MM.1S (cell line): Measurements from ENCODE around the gene PSG7.
"Not testable (repeated sequence)": the region's sequence is repeated elsewhere in the genome, so short reads cannot be mapped to it uniquely, and the experiment has no call there.

Experiments
- DNase-seq: peaks from one replicate; pipeline ENCODE4 v3.0.0-alpha.2; 2015
- H2AFZ ChIP-seq: fragments of 300-600 bp; sonication (generic); 2 replicates; pipeline ENCODE4 v1.6.0; 2016; ENCODE audit warnings: antibody characterized with exemption, low read length
- H3F3A ChIP-seq: fragments of 300-600 bp; sonication (generic); 2 replicates; pipeline ENCODE4 v1.6.1; 2016; ENCODE audit warnings: mild to moderate bottlenecking, antibody characterized with exemption, low read length, moderate library complexity, mixed read lengths; ENCODE audit not compliant: insufficient read depth
- H3K27ac ChIP-seq: fragments of 300-600 bp; sonication (generic); 2 replicates; pipeline ENCODE4 v1.5.1; 2016; ENCODE audit warnings: mild to moderate bottlenecking, low read length
- H3K27me3 ChIP-seq: fragments of 300-600 bp; sonication (generic); replicated peaks from 2 replicates; pipeline ENCODE4 v1.6.0; 2016; ENCODE audit warnings: low read length; ENCODE audit not compliant: insufficient read depth
- H3K36me3 ChIP-seq: fragments of 300-600 bp; sonication (generic); replicated peaks from 2 replicates; pipeline ENCODE4 v1.6.1; 2016; ENCODE audit warnings: mild to moderate bottlenecking, low read length, mixed read lengths; ENCODE audit not compliant: insufficient read depth
- H3K4me1 ChIP-seq: fragments of 300-600 bp; sonication (generic); 2 replicates; pipeline ENCODE4 v1.6.1; 2016; ENCODE audit warnings: low read length, mixed read lengths
- H3K4me2 ChIP-seq: fragments of 300-600 bp; sonication (generic); 2 replicates; pipeline ENCODE4 v1.6.0; 2016; ENCODE audit warnings: low read depth, low read length
- H3K4me3 ChIP-seq: fragments of 300-600 bp; sonication (generic); 2 replicates; pipeline ENCODE4 v1.5.1; 2016; ENCODE audit warnings: low read length, mixed read lengths
- H3K79me2 ChIP-seq: fragments of 300-600 bp; sonication (generic); 2 replicates; pipeline ENCODE4 v1.6.1; 2016; ENCODE audit warnings: mixed run types, low read length, mixed read lengths
- H3K9ac ChIP-seq: fragments of 300-600 bp; sonication (generic); 2 replicates; pipeline ENCODE4 v1.6.1; 2016; ENCODE audit warnings: low read length, mixed read lengths
- H3K9me2 ChIP-seq: fragments of 300-600 bp; sonication (generic); replicated peaks from 2 replicates; pipeline ENCODE4 v1.6.1; 2016; ENCODE audit warnings: mild to moderate bottlenecking, low read length, mixed read lengths; ENCODE audit not compliant: insufficient read depth
- H3K9me3 ChIP-seq: fragments of 300-600 bp; sonication (generic); replicated peaks from 2 replicates; pipeline ENCODE4 v1.6.1; 2016; ENCODE audit warnings: mild to moderate bottlenecking, low read length, mixed read lengths; ENCODE audit not compliant: insufficient read depth
- H4K20me1 ChIP-seq: fragments of 300-600 bp; sonication (generic); 2 replicates; pipeline ENCODE4 v1.6.1; 2016; ENCODE audit warnings: mild to moderate bottlenecking, low read length, moderate library complexity, mixed read lengths; ENCODE audit not compliant: insufficient read depth
- CTCF ChIP-seq: fragments of 300-600 bp; sonication (generic); IDR thresholded peaks from 2 replicates; pipeline ENCODE4 v1.5.1; 2016; ENCODE audit warnings: antibody characterized with exemption, low read length, mixed read lengths
- EZH2 ChIP-seq: fragments of 300-600 bp; sonication (generic); optimal IDR thresholded peaks from 2 replicates; pipeline ENCODE3; 2017; ENCODE audit warnings: low read depth, mild to moderate bottlenecking, antibody characterized with exemption, low read length, mixed read lengths
- EZH2phosphoT487 ChIP-seq: fragments of 300-600 bp; sonication (generic); IDR thresholded peaks from 2 replicates; pipeline ENCODE4 v1.6.1; 2018; ENCODE audit warnings: antibody characterized with exemption, low read length

PSG7 gene

GRCh38 chr19:42937107-42937506 lies at the start of gene PSG7:
Gene PSG7 (minus strand): TSS chr19:42937207. CDS start chr19:42937076, 131 bp downstream.
- H3K9ac ChIP-seq, H3K4me2 ChIP-seq, H3K79me2 ChIP-seq, H3K4me3 ChIP-seq, H3F3A ChIP-seq, H3K27me3 ChIP-seq, DNase-seq, H3K9me2 ChIP-seq, H3K9me3 ChIP-seq, H3K36me3 ChIP-seq, H3K27ac ChIP-seq, H2AFZ ChIP-seq, H3K4me1 ChIP-seq, H4K20me1 ChIP-seq: not testable (repeated sequence)

GRCh38 chr19:42985588-42985987 lies 48.6 kb upstream of the PSG7 start:
- Histone ChIP-seq H3K79me2 (no peaks in the 10 kb centered on the region), H3K4me2 (no peak overlapping the region), H3K27me3 (no peaks in the 10 kb centered on the region), H3K27ac (no peak overlapping the region), H4K20me1 (no peaks in the 10 kb centered on the region), H3K9me3 (no peaks in the 10 kb centered on the region), H3K4me1 (no peaks in the 10 kb centered on the region), H3K4me3 (no peak overlapping the region), H3F3A (no peaks in the 10 kb centered on the region), H3K9me2 (no peaks in the 10 kb centered on the region), H3K9ac (no peak overlapping the region), H2AFZ (no peak overlapping the region), H3K36me3 (no peaks in the 10 kb centered on the region)
- TF ChIP-seq EZH2 = no peak
- DNase-seq = no peak

GRCh38 chr19:42982111-42982510 lies 45.1 kb upstream of the PSG7 start:
- not testable (repeated sequence) for H3K27me3 ChIP-seq, H3K4me3 ChIP-seq, DNase-seq, H3K4me1 ChIP-seq, H3K27ac ChIP-seq, H3F3A ChIP-seq, H3K4me2 ChIP-seq, H4K20me1 ChIP-seq, H3K9me2 ChIP-seq, H3K79me2 ChIP-seq, H2AFZ ChIP-seq, H3K9me3 ChIP-seq, H3K9ac ChIP-seq, H3K36me3 ChIP-seq

- not testable (repeated sequence) for H3K9me3 ChIP-seq
These were observed 34.4 kb upstream of the PSG7 start for GRCh38 chr19:42971451-42971850.

GRCh38 chr19:42965176-42965575 lies 28.2 kb upstream of the PSG7 start:
- H3K36me3 ChIP-seq = no peaks in the 10 kb centered on the region
- no peaks in the 10 kb centered on the region for H3K9me2 ChIP-seq
- no peaks in the 10 kb centered on the region for H3F3A ChIP-seq
- no peak overlapping the region for H3K4me3 ChIP-seq
- TF ChIP-seq CTCF (no peak), EZH2phosphoT487 (no peak), EZH2 (no peak)
- no peak overlapping the region for H3K4me2 ChIP-seq
- H3K79me2 ChIP-seq = no peaks in the 10 kb centered on the region
- no peak overlapping the region for H3K27ac ChIP-seq
- no peaks in the 10 kb centered on the region for H3K4me1 ChIP-seq
- DNase-seq = no peak
- no peaks in the 10 kb centered on the region for H3K27me3 ChIP-seq
- no peaks in the 10 kb centered on the region for H3K9me3 ChIP-seq
- no peaks in the 10 kb centered on the region for H4K20me1 ChIP-seq
- H2AFZ ChIP-seq = no peak overlapping the region
- no peak overlapping the region for H3K9ac ChIP-seq

More at GRCh38 chr19:42971451-42971850, 34.4 kb upstream of the PSG7 start:
- H3K9me2 ChIP-seq, H3F3A ChIP-seq, H3K4me1 ChIP-seq, H3K36me3 ChIP-seq, H2AFZ ChIP-seq, H3K9ac ChIP-seq, H3K79me2 ChIP-seq, DNase-seq, H4K20me1 ChIP-seq, H3K27me3 ChIP-seq, H3K4me3 ChIP-seq, H3K4me2 ChIP-seq, H3K27ac ChIP-seq: not testable (repeated sequence)
